IMR-90 (cell line): ENCODE measurements around the gene FAM184A. TPM values are rescaled to one million over a fixed set of nuclear protein-coding genes. Genes with fewer than 3 reads are reported as not detected.

Source experiments
- ATAC-seq: fragments of 200-7000 bp; cut with Tn5 transposase; 2 replicates; pipeline ENCODE4 v1.9.1; 2020; ENCODE audit warnings: low read depth, mild to moderate bottlenecking, moderate library complexity
- BruUV-seq: library from RNA; stranded (reverse); fragments of 400-500 nt; replicated peaks from 2 replicates; lab custom pipeline; 2021; lab: Mats Ljungman, UMichigan
- CTCF ChIA-PET: fragments of 300-600 bp; formaldehyde crosslinking; extraction: SDS; loops from one replicate; lab custom pipeline; 2021; ENCODE audit warnings: antibody characterized with exemption; lab: Yijun Ruan, JAX
- POLR2A ChIA-PET: fragments of 300-600 bp; sonication (Branson Sonifier 250); formaldehyde crosslinking; loops from one replicate; lab custom pipeline; 2022; ENCODE audit warnings: antibody characterized with exemption; ENCODE audit not compliant: unreplicated experiment; lab: Charles Lee
- DNase-seq: peaks from one replicate; pipeline ENCODE4 v3.0.0; 2013
- H2AFZ ChIP-seq: replicated peaks from 2 replicates; pipeline ENCODE3; 2013; ENCODE audit warnings: low read length, mild to moderate bottlenecking; ENCODE audit not compliant: poor library complexity
- H2AK5ac ChIP-seq: 2 replicates; pipeline ENCODE4 v1.6.1; 2013; ENCODE audit warnings: low read depth, low read length, inconsistent platforms
- H2AK9ac ChIP-seq: replicated peaks from 2 replicates; pipeline ENCODE3; 2013; ENCODE audit warnings: mild to moderate bottlenecking, low read depth, low read length, moderate library complexity; ENCODE audit not compliant: poor library complexity
- H2BK120ac ChIP-seq: 2 replicates; pipeline ENCODE4 v1.6.1; 2013; ENCODE audit warnings: low read depth, low read length, inconsistent platforms
- H2BK15ac ChIP-seq: 3 replicates; pipeline ENCODE4 v1.6.1; 2013; ENCODE audit warnings: low read depth, low read length, inconsistent platforms
- H2BK20ac ChIP-seq: 2 replicates; pipeline ENCODE4 v1.6.1; 2013; ENCODE audit warnings: low read depth, mild to moderate bottlenecking, inconsistent platforms, low read length, moderate library complexity
- H2BK5ac ChIP-seq: 2 replicates; pipeline ENCODE4 v1.6.1; 2013; ENCODE audit warnings: mild to moderate bottlenecking, low read depth, low read length, inconsistent platforms; ENCODE audit not compliant: poor library complexity, severe bottlenecking
- H3K14ac ChIP-seq: replicated peaks from 2 replicates; pipeline ENCODE4 v1.6.1; 2013; ENCODE audit warnings: low read depth, low read length, inconsistent platforms
- H3K18ac ChIP-seq: 2 replicates; pipeline ENCODE4 v1.6.1; 2013; ENCODE audit warnings: low read depth, low read length, control low read depth
- H3K23ac ChIP-seq: 2 replicates; pipeline ENCODE4 v1.6.1; 2013; ENCODE audit warnings: low read depth, low read length, inconsistent platforms
- H3K27ac ChIP-seq: 2 replicates; pipeline ENCODE4 v1.5.1; 2013; ENCODE audit warnings: mild to moderate bottlenecking, control low read depth, low read length; ENCODE audit not compliant: insufficient read depth
- H3K27me3 ChIP-seq: 2 replicates; pipeline ENCODE4 v1.6.1; 2013; ENCODE audit warnings: low read length; ENCODE audit not compliant: control insufficient read depth, insufficient read depth
- H3K36me3 ChIP-seq: 2 replicates; pipeline ENCODE4 v1.6.1; 2013; ENCODE audit warnings: low read length, mixed read lengths; ENCODE audit not compliant: control insufficient read depth, insufficient read depth
- H3K4ac ChIP-seq: 2 replicates; pipeline ENCODE4 v1.6.1; 2013; ENCODE audit warnings: low read depth, low read length, inconsistent platforms
- H3K4me1 ChIP-seq: 2 replicates; pipeline ENCODE4 v1.6.1; 2013; ENCODE audit warnings: low read length, mixed read lengths; ENCODE audit not compliant: control insufficient read depth, insufficient read depth
- H3K4me2 ChIP-seq: 2 replicates; pipeline ENCODE4 v1.6.1; 2013; ENCODE audit warnings: low read depth, mild to moderate bottlenecking, control low read depth, low read length, moderate library complexity
- H3K4me3 ChIP-seq: 2 replicates; pipeline ENCODE4 v1.5.1; 2013; ENCODE audit warnings: low read depth, mild to moderate bottlenecking, control low read depth, low read length, moderate library complexity; ENCODE audit not compliant: insufficient read depth
- H3K56ac ChIP-seq: 2 replicates; pipeline ENCODE4 v1.6.1; 2013; ENCODE audit warnings: low read length, inconsistent platforms; ENCODE audit not compliant: insufficient read depth; ENCODE audit errors: extremely low read depth
- H3K79me1 ChIP-seq, 2 experiments: 2 replicates each; pipeline ENCODE4 v1.6.1; 2013; ENCODE audit warnings: low read length in 2 of 2, inconsistent platforms in 1 of 2, low read depth in 1 of 2
- H3K9ac ChIP-seq: 2 replicates; pipeline ENCODE4 v1.6.1; 2013; ENCODE audit warnings: low read depth, low read length, control low read depth
- H3K9me1 ChIP-seq: 2 replicates; pipeline ENCODE4 v1.6.1; 2013; ENCODE audit warnings: low read length, inconsistent platforms; ENCODE audit not compliant: insufficient read depth
- H3K9me3 ChIP-seq: 2 replicates; pipeline ENCODE4 v1.6.1; 2013; ENCODE audit warnings: low read length; ENCODE audit not compliant: control insufficient read depth, insufficient read depth
- H4K20me1 ChIP-seq: 2 replicates; pipeline ENCODE4 v1.6.1; 2013; ENCODE audit warnings: low read length, inconsistent platforms; ENCODE audit not compliant: insufficient read depth
- H4K5ac ChIP-seq: 2 replicates; pipeline ENCODE4 v1.6.1; 2013; ENCODE audit warnings: mild to moderate bottlenecking, low read depth, low read length, control low read depth
- H4K8ac ChIP-seq, 2 experiments: 2 replicates each; pipeline ENCODE4 v1.6.1; 2013; ENCODE audit warnings: low read depth in 2 of 2, low read length in 2 of 2, control low read depth in 1 of 2, inconsistent platforms in 1 of 2
- H4K91ac ChIP-seq: 2 replicates; pipeline ENCODE4 v1.6.1; 2013; ENCODE audit warnings: low read depth, low read length, inconsistent platforms; ENCODE audit not compliant: insufficient read depth
- CHD1 ChIP-seq: IDR thresholded peaks from 2 replicates; pipeline ENCODE4 v1.6.1; 2012; ENCODE audit warnings: low read depth, low read length, improper control_type of control experiment
- NFE2L2 ChIP-seq: fragments of 150-350 bp; IDR thresholded peaks from 2 replicates; pipeline ENCODE4 v1.6.1; 2016; ENCODE audit warnings: low read depth, mild to moderate bottlenecking, low read length
- POLR2A ChIP-seq: IDR thresholded peaks from 2 replicates; pipeline ENCODE4 v1.6.1; 2012; ENCODE audit warnings: mild to moderate bottlenecking, low read depth, low read length
- WGBS, 2 experiments: methylation state at CpG; one replicate each; pipeline versions ENCODE4 v1.1.5 to v1.1.7; 2013; ENCODE audit warnings: missing lambda C conversion rate in 2 of 2; ENCODE audit not compliant: insufficient read length in 1 of 2; ENCODE audit errors: extremely low coverage in 2 of 2; 5-methylcytosine and 5-hydroxymethylcytosine counted together
- dilution Hi-C: fragments of 300-500 bp; cut with HindIII; formaldehyde crosslinking; loops from one replicate; pipeline ENCODE4 v1.14.3; 2018; ENCODE audit warnings: low sequenced_read_pairs; ENCODE audit not compliant: unreplicated experiment
- in situ Hi-C: fragments of 300-500 bp; cut with MboI; formaldehyde crosslinking; loops from 3 replicates; pipeline ENCODE4 v1.14.3; 2019; ENCODE audit warnings: low sequenced_read_pairs, inconsistent platforms, mixed read lengths
- intact Hi-C: fragments of 100-400 bp; cut with micrococcal nuclease; formaldehyde crosslinking; loops from 2 replicates; pipeline ENCODE4 v1.10.0; 2022
- polyA plus RNA-seq, 3 experiments: library from polyadenylated mRNA; depleted of rRNA; stranded (reverse); fragments of >200 nt; gene quantifications; 2 replicates each; pipeline ENCODE4 v1.2.3, GENCODE V29; 2012; ENCODE audit warnings: low replicate concordance in 1 of 3
- total RNA-seq: library from RNA; depleted of rRNA; stranded (reverse); fragments of >200 nt; gene quantifications from 2 replicates; pipeline ENCODE4 v1.2.3, GENCODE V29; 2012

Gene FAM184A
- total and polyA plus RNA-seq, 2 of the 4 experiments (the other 2 are of a cell fraction): 0.03 TPM; not detected in 1

- dilution Hi-C loops (no loop called here), in situ Hi-C loops (loop anchor here (25.0 kb wide), 1 partner anchor 813 kb away; no protein-coding TSS in a partner anchor), intact Hi-C loops (loop anchor here (5.0 kb wide), 2 partner anchors 183 to 233 kb away; partner anchors contain the start of gene ASF1A)
- DNase-seq (no peak), ATAC-seq (no peak)
- Histone ChIP-seq H4K20me1 (no peaks in the 10 kb centered on the region), H2AK5ac (no peak overlapping the region), H4K5ac (no peak overlapping the region), H3K4me3 (no peak overlapping the region), H2AFZ (no peak overlapping the region), H4K91ac (no peak overlapping the region), H2BK15ac (no peak overlapping the region), H3K18ac (no peak overlapping the region), H3K56ac (no peak overlapping the region), H4K8ac (no peak overlapping the region), H3K4me2 (no peak overlapping the region), H3K4ac (no peak overlapping the region), H3K9me3 (no peaks in the 10 kb centered on the region), H3K36me3 (no peaks in the 10 kb centered on the region), H3K9me1 (no peaks in the 10 kb centered on the region), H3K27me3 (peaks cover 21% of the 10 kb centered on the region), H3K79me1 (no peaks in the 10 kb centered on the region), H3K4me1 (no peaks in the 10 kb centered on the region; the same call in 1 of the 2 replicates), H3K9ac (no peak overlapping the region), H3K23ac (no peak overlapping the region), H2BK20ac (no peak overlapping the region), H2BK5ac (no peak overlapping the region), H2BK120ac (no peak overlapping the region), H2AK9ac (no peak overlapping the region), H3K27ac (no peak overlapping the region), H3K14ac (no peak overlapping the region)
- no TSS peak for BruUV-seq
- no peak for TF ChIP-seq CHD1
- no peak for TF ChIP-seq NFE2L2
- no peak for TF ChIP-seq POLR2A
- ChIA-PET POLR2A (no interaction called here), CTCF (no interaction called here)
- no CpG with 5 or more reads among the region's 2 CpGs for whole genome bisulfite sequencing, 2 experiments
These were observed 3.1 kb downstream of the FAM184A start for GRCh38 chr6:119075200-119075981.
